Endothelial cell of umbilical vein (primary cell): ENCODE results near the gene IFNG-AS1. TPM values are rescaled to one million over a fixed set of nuclear protein-coding genes. Genes with fewer than 3 reads are reported as not detected.

Source experiments
- BruUV-seq: library from RNA; stranded (reverse); fragments of 400-500 nt; replicated peaks from 2 replicates; lab custom pipeline; 2021; lab: Mats Ljungman, UMichigan
- CTCF ChIA-PET: fragments of 300-600, 350-600 bp; sonication (Branson Sonifier 250); formaldehyde crosslinking; loops from one replicate; lab custom pipeline; 2021; ENCODE audit warnings: antibody characterized with exemption, inconsistent platforms; lab: Charles Lee
- POLR2A ChIA-PET: fragments of 300-600, 350-600 bp; sonication (Branson Sonifier 250); formaldehyde crosslinking; loops from one replicate; lab custom pipeline; 2021; ENCODE audit warnings: antibody characterized with exemption, inconsistent platforms; lab: Charles Lee
- DNase-seq: peaks from one replicate; pipeline ENCODE4 v3.0.0-alpha.2; 2011; ENCODE audit warnings: low read depth, low spot score
- FAIRE-seq: peaks from 2 replicates; lab custom pipeline; 2011; peaks lifted over from hg19 to GRCh38; lab: Jason Lieb, UNC
- H2AFZ ChIP-seq: 2 replicates; pipeline ENCODE4 v1.6.0; 2012; ENCODE audit warnings: low read depth, low read length, control low read depth, inconsistent platforms
- H3K27ac ChIP-seq: 2 replicates; pipeline ENCODE4 v1.5.1; 2011; ENCODE audit warnings: low read depth, mild to moderate bottlenecking, control low read depth, low read length, moderate library complexity; ENCODE audit not compliant: insufficient read depth
- H3K27me3 ChIP-seq, 2 experiments: 2 replicates each; pipeline versions ENCODE4 v1.6.0 to v1.6.1; 2011; ENCODE audit warnings: low read length in 2 of 2, mixed read lengths in 1 of 2; ENCODE audit not compliant: control insufficient read depth in 2 of 2, insufficient read depth in 2 of 2
- H3K36me3 ChIP-seq, 2 experiments: 2 replicates in 1 of 2; 3 replicates in 1 of 2; pipeline ENCODE4 v1.5.1; 2011; ENCODE audit warnings: low read length in 2 of 2, mild to moderate bottlenecking in 1 of 2, moderate library complexity in 1 of 2; ENCODE audit not compliant: control insufficient read depth in 2 of 2, insufficient read depth in 2 of 2; ENCODE audit errors: extremely low read depth in 1 of 2
- H3K4me1 ChIP-seq: 3 replicates; pipeline ENCODE4 v1.5.1; 2011; ENCODE audit warnings: mild to moderate bottlenecking, low read length; ENCODE audit not compliant: control insufficient read depth, insufficient read depth; ENCODE audit errors: extremely low read depth
- H3K4me2 ChIP-seq: 2 replicates; pipeline ENCODE4 v1.6.1; 2011; ENCODE audit warnings: low read length, control low read depth, mixed read lengths; ENCODE audit not compliant: insufficient read depth
- H3K4me3 ChIP-seq, 3 experiments: fragments of 200-600 bp in 1 of 3; sonication (generic), shearing (Covaris generic) in 1 of 3; replicated peaks in 1 of 3; 2 replicates each; pipeline ENCODE4 v1.5.1; 2011 to 2016; ENCODE audit warnings: control low read depth in 3 of 3, low read length in 3 of 3, mild to moderate bottlenecking in 2 of 3, inconsistent platforms in 1 of 3, low read depth in 1 of 3, moderate library complexity in 1 of 3; ENCODE audit not compliant: insufficient read depth in 1 of 3
- H3K79me2 ChIP-seq: 2 replicates; pipeline ENCODE4 v1.6.0; 2012; ENCODE audit warnings: low read length, inconsistent platforms; ENCODE audit not compliant: control insufficient read depth, insufficient read depth
- H3K9ac ChIP-seq: replicated peaks from 2 replicates; pipeline ENCODE3; 2011; ENCODE audit warnings: low read length, control low read depth; ENCODE audit not compliant: insufficient read depth; ENCODE audit errors: extremely low read depth
- H3K9me1 ChIP-seq: replicated peaks from 3 replicates; pipeline ENCODE4 v1.6.0; 2011; ENCODE audit warnings: mild to moderate bottlenecking, low read length; ENCODE audit not compliant: control insufficient read depth, insufficient read depth; ENCODE audit errors: extremely low read depth
- H3K9me3 ChIP-seq: replicated peaks from 2 replicates; pipeline ENCODE4 v1.5.1; 2012; ENCODE audit warnings: low read length, inconsistent platforms; ENCODE audit not compliant: control insufficient read depth, insufficient read depth
- H4K20me1 ChIP-seq: replicated peaks from 2 replicates; pipeline ENCODE3; 2011; ENCODE audit warnings: mild to moderate bottlenecking, low read length; ENCODE audit not compliant: control insufficient read depth, insufficient read depth; ENCODE audit errors: extremely low read depth
- FOS ChIP-seq: IDR thresholded peaks from 2 replicates; pipeline ENCODE4 v1.6.1; 2011; ENCODE audit warnings: mild to moderate bottlenecking, low read length, moderate library complexity, borderline replicate concordance; ENCODE audit not compliant: insufficient read depth
- GATA2 ChIP-seq: IDR thresholded peaks from 2 replicates; pipeline ENCODE4 v1.7.0; 2011; ENCODE audit warnings: low read depth, mild to moderate bottlenecking, moderate library complexity, mixed read lengths, low read length; ENCODE audit not compliant: insufficient read length, insufficient read depth
- MYC ChIP-seq: IDR thresholded peaks from one replicate; pipeline ENCODE4 v1.6.1; 2011; ENCODE audit warnings: mild to moderate bottlenecking, low read depth, low read length
- POLR2A ChIP-seq: IDR thresholded peaks from 2 replicates; pipeline ENCODE4 v1.6.1; 2012; ENCODE audit warnings: low read depth, mild to moderate bottlenecking, control low read depth, low read length
- POLR2AphosphoS5 ChIP-seq: IDR thresholded peaks from 2 replicates; pipeline ENCODE4 v1.6.1; 2012; ENCODE audit warnings: low read depth, mild to moderate bottlenecking, control low read depth, low read length, moderate library complexity; ENCODE audit not compliant: insufficient read depth
- dilution Hi-C: fragments of 300-500 bp; cut with MboI; formaldehyde crosslinking; loops from one replicate; pipeline ENCODE4 v1.15.0; 2019; ENCODE audit warnings: low sequenced_read_pairs; ENCODE audit not compliant: extremely low pct_ligation_motif_present
- intact Hi-C: fragments of 100-400 bp; cut with micrococcal nuclease; formaldehyde crosslinking; loops from one replicate; pipeline ENCODE4 v1.10.0; 2022
- polyA plus RNA-seq, 4 experiments: library from polyadenylated mRNA; depleted of rRNA in 3 of 4; stranded (reverse) in 3 of 4; unstranded in 1 of 4; fragments of >200 nt; gene quantifications; 2 replicates each; pipeline versions ENCODE4 v1.2.1 to v1.2.3, GENCODE V29; 2011 to 2012; ENCODE audit warnings: missing spikeins in 1 of 4
- total RNA-seq: library from RNA; stranded (reverse); gene quantifications from 2 replicates; pipeline ENCODE4 v1.2.3, GENCODE V29; 2021
- TF ChIP-seq, protein P1 (sequence below), 2 donors: IDR thresholded peaks; 1 replicate in 1 of 2; 2 replicates in 1 of 2; pipeline ENCODE4 v1.5.1; 2011; ENCODE audit warnings: low read length in 2 of 2, mild to moderate bottlenecking in 2 of 2, moderate library complexity in 2 of 2, control low read depth in 1 of 2, inconsistent platforms in 1 of 2, low read depth in 1 of 2; ENCODE audit not compliant: insufficient read depth in 1 of 2; ENCODE audit errors: extremely low read depth in 1 of 2
- TF ChIP-seq, protein P2 (sequence below): IDR thresholded peaks from 2 replicates; pipeline ENCODE4 v1.6.1; 2011; ENCODE audit not compliant: insufficient read depth, insufficient read length

IFNG-AS1 gene
- total and polyA plus RNA-seq, 2 donors (not counting 3 experiments of a cell fraction or from before 2014, with no cell fraction given), result not detected

DNA sequence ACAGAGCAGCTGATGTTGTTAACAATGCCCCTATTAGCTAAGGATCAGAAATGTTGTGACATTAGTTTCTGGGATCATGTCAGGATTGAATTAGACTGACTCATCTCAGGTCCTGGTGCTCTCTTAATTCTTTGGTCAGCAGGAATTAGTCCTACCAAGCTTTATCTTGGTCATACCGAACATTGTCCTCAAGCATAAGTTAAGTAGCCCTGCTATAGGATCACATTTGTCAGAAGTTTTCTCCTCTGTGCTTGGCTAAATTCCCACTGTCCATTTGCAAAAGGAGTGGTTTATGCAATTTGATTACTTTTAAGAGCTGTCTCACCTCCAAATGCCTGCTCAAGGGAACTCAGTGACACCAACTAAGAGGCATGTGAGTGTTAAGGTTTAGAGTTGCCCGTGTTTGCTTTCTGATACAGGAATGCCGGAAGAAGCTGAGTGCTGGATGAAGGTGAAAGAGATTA is 48.4 kb upstream of the IFNG-AS1 start:
- intact Hi-C loops, result loop anchor here (5.0 kb wide), 3 partner anchors 289 to 914 kb away; no protein-coding TSS in a partner anchor

More for the DNA sequence above, 48.4 kb upstream of the IFNG-AS1 start:
- Histone ChIP-seq H2AFZ (no peak overlapping the region), H3K9me1 (no peaks in the 10 kb centered on the region), H3K27me3 (peaks cover 0 to 4% of the 10 kb centered on the region in 2 experiments), H3K36me3 (no peaks in the 10 kb centered on the region), H4K20me1 (no peaks in the 10 kb centered on the region), H3K4me2 (no peak overlapping the region), H3K4me3 (no peak overlapping the region), H3K9me3 (no peaks in the 10 kb centered on the region), H3K9ac (no peak overlapping the region), H3K79me2 (no peaks in the 10 kb centered on the region), H3K4me1 (no peaks in the 10 kb centered on the region), H3K27ac (no peak overlapping the region)
- POLR2A ChIA-PET, result no interaction called here
- dilution Hi-C loops, result no loop called here
- DNase-seq, result no peak
- TF ChIP-seq POLR2AphosphoS5 (no peak), POLR2A (no peak), MYC (no peak), FOS (no peak), GATA2 (no peak)
- TF ChIP-seq, protein P1, sequence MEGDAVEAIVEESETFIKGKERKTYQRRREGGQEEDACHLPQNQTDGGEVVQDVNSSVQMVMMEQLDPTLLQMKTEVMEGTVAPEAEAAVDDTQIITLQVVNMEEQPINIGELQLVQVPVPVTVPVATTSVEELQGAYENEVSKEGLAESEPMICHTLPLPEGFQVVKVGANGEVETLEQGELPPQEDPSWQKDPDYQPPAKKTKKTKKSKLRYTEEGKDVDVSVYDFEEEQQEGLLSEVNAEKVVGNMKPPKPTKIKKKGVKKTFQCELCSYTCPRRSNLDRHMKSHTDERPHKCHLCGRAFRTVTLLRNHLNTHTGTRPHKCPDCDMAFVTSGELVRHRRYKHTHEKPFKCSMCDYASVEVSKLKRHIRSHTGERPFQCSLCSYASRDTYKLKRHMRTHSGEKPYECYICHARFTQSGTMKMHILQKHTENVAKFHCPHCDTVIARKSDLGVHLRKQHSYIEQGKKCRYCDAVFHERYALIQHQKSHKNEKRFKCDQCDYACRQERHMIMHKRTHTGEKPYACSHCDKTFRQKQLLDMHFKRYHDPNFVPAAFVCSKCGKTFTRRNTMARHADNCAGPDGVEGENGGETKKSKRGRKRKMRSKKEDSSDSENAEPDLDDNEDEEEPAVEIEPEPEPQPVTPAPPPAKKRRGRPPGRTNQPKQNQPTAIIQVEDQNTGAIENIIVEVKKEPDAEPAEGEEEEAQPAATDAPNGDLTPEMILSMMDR (IDR thresholded peaks at IDR 0.05; ENCODE audit: extremely low read depth in 1 of 2, insufficient read depth in 1 of 2, low read depth in 1 of 2, low read length in 2 of 2), result no peak
- TF ChIP-seq, protein P2, sequence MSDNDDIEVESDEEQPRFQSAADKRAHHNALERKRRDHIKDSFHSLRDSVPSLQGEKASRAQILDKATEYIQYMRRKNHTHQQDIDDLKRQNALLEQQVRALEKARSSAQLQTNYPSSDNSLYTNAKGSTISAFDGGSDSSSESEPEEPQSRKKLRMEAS, result no peak
- BruUV-seq, result no TSS peak
- CTCF ChIA-PET, result interaction anchor here (0.6 to 7.1 kb wide), 2 partner anchors 25 to 585 kb away, joined by 4 to 573 read pairs; no protein-coding TSS in a partner anchor
- no peak for FAIRE-seq
